GM12874 (cell line): ENCODE results near the gene CCDC92.

Experiments used
- CTCF ChIP-seq: IDR thresholded peaks from 2 replicates; pipeline ENCODE4 v1.5.1; 2011; ENCODE audit warnings: low read depth, mild to moderate bottlenecking, control low read depth, low read length, moderate library complexity; ENCODE audit not compliant: insufficient read depth

The CCDC92 gene

DNA sequence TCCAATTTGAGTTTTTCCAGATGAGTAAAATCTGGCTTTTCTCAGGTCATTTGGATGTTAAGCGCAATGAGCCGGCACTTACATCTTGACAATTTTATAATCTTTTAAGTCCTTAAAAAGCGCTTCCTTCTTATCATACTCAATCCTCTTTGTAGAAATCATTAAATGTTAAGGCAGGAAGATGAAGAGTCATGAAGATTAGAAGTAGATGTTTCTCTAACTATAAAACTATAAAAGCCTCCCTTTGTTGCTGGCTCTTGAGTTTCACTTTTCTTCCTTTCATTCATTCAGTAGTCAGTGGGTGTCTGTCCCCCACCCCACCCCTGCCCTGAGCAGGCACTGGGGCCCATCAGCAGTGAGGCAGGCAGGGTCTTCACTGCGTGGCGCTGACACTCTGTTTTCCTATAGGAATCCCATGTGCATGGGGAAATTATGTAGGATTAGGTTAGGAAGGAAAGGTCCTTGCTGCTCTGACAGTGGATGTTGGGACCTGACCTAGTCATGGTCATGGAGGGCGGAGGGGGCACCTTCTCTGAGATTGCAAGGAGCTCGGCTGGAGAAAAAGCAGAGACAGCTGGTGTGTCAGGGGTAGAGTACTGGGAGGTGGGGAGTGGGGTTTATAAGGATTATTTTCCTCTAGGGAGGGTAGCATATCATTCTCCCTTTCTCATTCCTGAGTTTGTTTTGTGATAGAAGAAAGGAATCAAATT, 65.8 kb downstream of the CCDC92 start:
- TF ChIP-seq CTCF: no peak

DNA sequence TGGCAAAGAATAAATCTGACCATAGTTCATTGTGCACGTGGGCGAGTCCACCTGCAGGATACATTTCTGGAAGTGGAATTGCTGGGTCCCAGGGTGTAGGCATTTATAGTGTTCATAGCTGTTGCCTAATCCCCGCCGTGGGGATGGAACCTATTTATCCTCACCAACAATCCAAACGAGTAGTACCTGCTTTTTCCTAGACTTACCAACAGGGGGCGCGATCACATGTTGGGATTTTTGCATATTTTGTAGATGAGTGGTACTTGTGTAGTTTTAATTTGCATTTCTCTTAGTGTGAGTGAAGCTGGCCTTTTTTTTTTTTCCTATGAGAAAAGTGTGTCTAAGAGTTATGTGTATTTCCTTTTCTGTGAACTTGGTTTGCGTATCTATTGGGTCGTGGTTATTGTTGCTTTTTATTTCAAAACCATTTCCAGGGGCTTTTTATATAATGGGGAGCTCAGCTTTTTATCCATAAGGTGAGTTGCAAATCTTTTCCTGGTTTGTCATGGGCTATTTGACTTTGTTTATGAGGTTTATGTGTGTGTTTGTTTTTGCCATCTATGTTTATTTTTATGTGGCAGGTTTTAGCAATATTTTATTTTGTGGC, 67.2 kb downstream of the CCDC92 start:
- peak; percentile 64 for TF ChIP-seq CTCF

DNA sequence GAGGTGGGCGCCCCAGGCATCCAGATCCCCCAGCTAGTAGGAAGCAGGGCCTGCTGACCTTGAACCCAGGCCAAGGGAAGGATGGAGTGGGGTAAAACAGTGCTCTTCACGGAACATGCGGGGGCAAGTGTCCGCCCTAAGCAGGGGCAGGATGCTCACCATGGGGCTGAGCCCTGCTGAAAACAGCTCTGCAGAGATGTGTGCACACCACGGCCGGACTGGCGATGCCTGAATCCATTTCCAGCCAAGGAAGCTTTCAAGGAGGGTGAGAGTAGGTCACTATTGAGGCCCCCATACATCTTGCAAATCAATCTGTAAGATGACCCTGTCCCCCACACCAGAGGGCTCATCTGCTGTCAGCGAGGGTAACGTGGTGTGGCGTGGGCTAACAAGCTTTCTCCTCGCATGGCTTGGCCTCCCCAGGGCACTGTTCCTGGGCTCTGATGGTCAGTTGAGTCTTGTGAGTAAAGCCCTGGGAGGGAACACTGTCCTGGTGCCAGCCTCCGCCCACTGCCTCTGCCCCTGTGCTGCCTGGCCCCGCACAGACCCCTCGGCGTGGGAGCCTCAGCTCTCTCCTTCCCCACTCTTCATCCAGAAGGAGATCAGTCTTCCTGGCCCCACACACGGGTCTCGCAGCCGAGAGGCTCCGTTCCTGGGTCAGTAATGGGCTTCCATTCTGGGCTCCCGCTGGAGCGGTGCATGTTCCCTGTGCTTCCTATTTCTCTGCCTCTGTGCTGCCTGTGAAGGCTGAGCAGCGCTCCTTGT, 69.1 kb downstream of the CCDC92 start:
- no peak for TF ChIP-seq CTCF

GRCh38 chr12:123902821-123903220, 69.8 kb downstream of the CCDC92 start:
- no peak for TF ChIP-seq CTCF

GRCh38 chr12:123900871-123901376, 71.7 kb downstream of the CCDC92 start:
- no peak for TF ChIP-seq CTCF

- no peak for TF ChIP-seq CTCF
Measured at GRCh38 chr12:123899368-123899767, 73.3 kb downstream of the CCDC92 start.

DNA sequence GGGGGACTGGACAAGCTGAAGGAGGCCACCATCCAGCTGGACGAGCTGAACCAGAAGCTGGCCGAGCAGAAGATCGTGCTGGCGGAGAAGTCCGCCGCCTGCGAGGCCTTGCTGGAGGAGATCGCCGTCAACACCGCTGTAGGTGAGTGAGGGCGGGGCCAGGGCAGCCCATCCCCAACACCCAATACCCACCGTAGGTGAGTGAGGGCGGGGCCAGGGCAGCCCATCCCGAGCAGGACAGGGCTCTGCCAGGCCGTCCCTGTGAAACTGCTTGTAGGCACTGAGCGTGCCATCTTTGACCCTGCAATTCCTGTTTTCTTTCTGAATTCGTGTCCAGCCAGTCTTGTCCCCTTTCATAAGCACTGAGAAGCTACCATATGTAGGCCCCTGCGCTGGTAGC, 74.0 kb downstream of the CCDC92 start:
- TF ChIP-seq CTCF: no peak
